IMR-90 (cell line): ENCODE data around the gene KCNT2. TPM values are rescaled to one million over a fixed set of nuclear protein-coding genes. Genes with fewer than 3 reads are reported as not detected.

Experiments used
- ATAC-seq: fragments of 200-7000 bp; cut with Tn5 transposase; 2 replicates; pipeline ENCODE4 v1.9.1; 2020; ENCODE audit warnings: low read depth, mild to moderate bottlenecking, moderate library complexity
- BruUV-seq: library from RNA; stranded (reverse); fragments of 400-500 nt; replicated peaks from 2 replicates; lab custom pipeline; 2021; lab: Mats Ljungman, UMichigan
- CTCF ChIA-PET: fragments of 300-600 bp; formaldehyde crosslinking; extraction: SDS; loops from one replicate; lab custom pipeline; 2021; ENCODE audit warnings: antibody characterized with exemption; lab: Yijun Ruan, JAX
- POLR2A ChIA-PET: fragments of 300-600 bp; sonication (Branson Sonifier 250); formaldehyde crosslinking; loops from one replicate; lab custom pipeline; 2022; ENCODE audit warnings: antibody characterized with exemption; ENCODE audit not compliant: unreplicated experiment; lab: Charles Lee
- DNase-seq: peaks from one replicate; pipeline ENCODE4 v3.0.0; 2013
- H2AFZ ChIP-seq: replicated peaks from 2 replicates; pipeline ENCODE3; 2013; ENCODE audit warnings: low read length, mild to moderate bottlenecking; ENCODE audit not compliant: poor library complexity
- H2AK5ac ChIP-seq: 2 replicates; pipeline ENCODE4 v1.6.1; 2013; ENCODE audit warnings: low read depth, low read length, inconsistent platforms
- H2AK9ac ChIP-seq: replicated peaks from 2 replicates; pipeline ENCODE3; 2013; ENCODE audit warnings: mild to moderate bottlenecking, low read depth, low read length, moderate library complexity; ENCODE audit not compliant: poor library complexity
- H2BK120ac ChIP-seq: 2 replicates; pipeline ENCODE4 v1.6.1; 2013; ENCODE audit warnings: low read depth, low read length, inconsistent platforms
- H2BK15ac ChIP-seq: 3 replicates; pipeline ENCODE4 v1.6.1; 2013; ENCODE audit warnings: low read depth, low read length, inconsistent platforms
- H2BK20ac ChIP-seq: 2 replicates; pipeline ENCODE4 v1.6.1; 2013; ENCODE audit warnings: low read depth, mild to moderate bottlenecking, inconsistent platforms, low read length, moderate library complexity
- H2BK5ac ChIP-seq: 2 replicates; pipeline ENCODE4 v1.6.1; 2013; ENCODE audit warnings: mild to moderate bottlenecking, low read depth, low read length, inconsistent platforms; ENCODE audit not compliant: poor library complexity, severe bottlenecking
- H3K14ac ChIP-seq: replicated peaks from 2 replicates; pipeline ENCODE4 v1.6.1; 2013; ENCODE audit warnings: low read depth, low read length, inconsistent platforms
- H3K18ac ChIP-seq: 2 replicates; pipeline ENCODE4 v1.6.1; 2013; ENCODE audit warnings: low read depth, low read length, control low read depth
- H3K23ac ChIP-seq: 2 replicates; pipeline ENCODE4 v1.6.1; 2013; ENCODE audit warnings: low read depth, low read length, inconsistent platforms
- H3K27ac ChIP-seq: 2 replicates; pipeline ENCODE4 v1.5.1; 2013; ENCODE audit warnings: mild to moderate bottlenecking, control low read depth, low read length; ENCODE audit not compliant: insufficient read depth
- H3K27me3 ChIP-seq: 2 replicates; pipeline ENCODE4 v1.6.1; 2013; ENCODE audit warnings: low read length; ENCODE audit not compliant: control insufficient read depth, insufficient read depth
- H3K36me3 ChIP-seq: 2 replicates; pipeline ENCODE4 v1.6.1; 2013; ENCODE audit warnings: low read length, mixed read lengths; ENCODE audit not compliant: control insufficient read depth, insufficient read depth
- H3K4ac ChIP-seq: 2 replicates; pipeline ENCODE4 v1.6.1; 2013; ENCODE audit warnings: low read depth, low read length, inconsistent platforms
- H3K4me1 ChIP-seq: 2 replicates; pipeline ENCODE4 v1.6.1; 2013; ENCODE audit warnings: low read length, mixed read lengths; ENCODE audit not compliant: control insufficient read depth, insufficient read depth
- H3K4me2 ChIP-seq: 2 replicates; pipeline ENCODE4 v1.6.1; 2013; ENCODE audit warnings: low read depth, mild to moderate bottlenecking, control low read depth, low read length, moderate library complexity
- H3K4me3 ChIP-seq: 2 replicates; pipeline ENCODE4 v1.5.1; 2013; ENCODE audit warnings: low read depth, mild to moderate bottlenecking, control low read depth, low read length, moderate library complexity; ENCODE audit not compliant: insufficient read depth
- H3K56ac ChIP-seq: 2 replicates; pipeline ENCODE4 v1.6.1; 2013; ENCODE audit warnings: low read length, inconsistent platforms; ENCODE audit not compliant: insufficient read depth; ENCODE audit errors: extremely low read depth
- H3K79me1 ChIP-seq, 2 experiments: 2 replicates each; pipeline ENCODE4 v1.6.1; 2013; ENCODE audit warnings: low read length in 2 of 2, inconsistent platforms in 1 of 2, low read depth in 1 of 2
- H3K9ac ChIP-seq: 2 replicates; pipeline ENCODE4 v1.6.1; 2013; ENCODE audit warnings: low read depth, low read length, control low read depth
- H3K9me1 ChIP-seq: 2 replicates; pipeline ENCODE4 v1.6.1; 2013; ENCODE audit warnings: low read length, inconsistent platforms; ENCODE audit not compliant: insufficient read depth
- H3K9me3 ChIP-seq: 2 replicates; pipeline ENCODE4 v1.6.1; 2013; ENCODE audit warnings: low read length; ENCODE audit not compliant: control insufficient read depth, insufficient read depth
- H4K20me1 ChIP-seq: 2 replicates; pipeline ENCODE4 v1.6.1; 2013; ENCODE audit warnings: low read length, inconsistent platforms; ENCODE audit not compliant: insufficient read depth
- H4K5ac ChIP-seq: 2 replicates; pipeline ENCODE4 v1.6.1; 2013; ENCODE audit warnings: mild to moderate bottlenecking, low read depth, low read length, control low read depth
- H4K8ac ChIP-seq, 2 experiments: 2 replicates each; pipeline ENCODE4 v1.6.1; 2013; ENCODE audit warnings: low read depth in 2 of 2, low read length in 2 of 2, control low read depth in 1 of 2, inconsistent platforms in 1 of 2
- H4K91ac ChIP-seq: 2 replicates; pipeline ENCODE4 v1.6.1; 2013; ENCODE audit warnings: low read depth, low read length, inconsistent platforms; ENCODE audit not compliant: insufficient read depth
- BHLHE40 ChIP-seq: fragments of 150-350 bp; IDR thresholded peaks from 2 replicates; pipeline ENCODE4 v1.6.1; 2016; ENCODE audit warnings: mild to moderate bottlenecking, low read depth, low read length
- CEBPB ChIP-seq: IDR thresholded peaks from 2 replicates; pipeline ENCODE4 v1.6.1; 2012; ENCODE audit warnings: low read depth, low read length, improper control_type of control experiment
- CHD1 ChIP-seq: IDR thresholded peaks from 2 replicates; pipeline ENCODE4 v1.6.1; 2012; ENCODE audit warnings: low read depth, low read length, improper control_type of control experiment
- CTCF ChIP-seq: conservative IDR thresholded peaks from 2 replicates; pipeline ENCODE4 v1.5.1; 2012; ENCODE audit warnings: mild to moderate bottlenecking, low read depth, low read length, improper control_type of control experiment
- FOS ChIP-seq: fragments of 150-350 bp; IDR thresholded peaks from 2 replicates; pipeline ENCODE4 v1.6.1; 2016; ENCODE audit warnings: low read depth, low read length
- MAFK ChIP-seq: IDR thresholded peaks from 2 replicates; pipeline ENCODE4 v1.6.1; 2012; ENCODE audit warnings: low read depth, low read length, improper control_type of control experiment
- MAZ ChIP-seq: IDR thresholded peaks from 2 replicates; pipeline ENCODE4 v1.6.1; 2012; ENCODE audit warnings: low read depth, mild to moderate bottlenecking, low read length, improper control_type of control experiment, moderate library complexity, borderline replicate concordance
- MXI1 ChIP-seq: IDR thresholded peaks from 2 replicates; pipeline ENCODE4 v1.6.1; 2012; ENCODE audit warnings: low read depth, mild to moderate bottlenecking, low read length, moderate library complexity, borderline replicate concordance
- NFE2L2 ChIP-seq: fragments of 150-350 bp; IDR thresholded peaks from 2 replicates; pipeline ENCODE4 v1.6.1; 2016; ENCODE audit warnings: low read depth, mild to moderate bottlenecking, low read length
- POLR2A ChIP-seq: IDR thresholded peaks from 2 replicates; pipeline ENCODE4 v1.6.1; 2012; ENCODE audit warnings: mild to moderate bottlenecking, low read depth, low read length
- RAD21 ChIP-seq: IDR thresholded peaks from 2 replicates; pipeline ENCODE4 v1.6.1; 2012; ENCODE audit warnings: low read length, improper control_type of control experiment
- RCOR1 ChIP-seq: IDR thresholded peaks from 2 replicates; pipeline ENCODE4 v1.6.1; 2012; ENCODE audit warnings: mild to moderate bottlenecking, low read length, improper control_type of control experiment; ENCODE audit not compliant: insufficient replicate concordance
- RFX5 ChIP-seq: IDR thresholded peaks from 2 replicates; pipeline ENCODE4 v1.8.0; 2012; ENCODE audit warnings: low read depth, mild to moderate bottlenecking, low read length, moderate library complexity
- SMC3 ChIP-seq: fragments of 150-350 bp; IDR thresholded peaks from 2 replicates; pipeline ENCODE4 v1.6.1; 2016; ENCODE audit warnings: low read depth, mild to moderate bottlenecking, antibody characterized with exemption, low read length, moderate library complexity
- WGBS, 2 experiments: methylation state at CpG; one replicate each; pipeline versions ENCODE4 v1.1.5 to v1.1.7; 2013; ENCODE audit warnings: missing lambda C conversion rate in 2 of 2; ENCODE audit not compliant: insufficient read length in 1 of 2; ENCODE audit errors: extremely low coverage in 2 of 2; 5-methylcytosine and 5-hydroxymethylcytosine counted together
- dilution Hi-C: fragments of 300-500 bp; cut with HindIII; formaldehyde crosslinking; loops from one replicate; pipeline ENCODE4 v1.14.3; 2018; ENCODE audit warnings: low sequenced_read_pairs; ENCODE audit not compliant: unreplicated experiment
- in situ Hi-C: fragments of 300-500 bp; cut with MboI; formaldehyde crosslinking; loops from 3 replicates; pipeline ENCODE4 v1.14.3; 2019; ENCODE audit warnings: low sequenced_read_pairs, inconsistent platforms, mixed read lengths
- intact Hi-C: fragments of 100-400 bp; cut with micrococcal nuclease; formaldehyde crosslinking; loops from 2 replicates; pipeline ENCODE4 v1.10.0; 2022
- polyA plus RNA-seq, 3 experiments: library from polyadenylated mRNA; depleted of rRNA; stranded (reverse); fragments of >200 nt; gene quantifications; 2 replicates each; pipeline ENCODE4 v1.2.3, GENCODE V29; 2012; ENCODE audit warnings: low replicate concordance in 1 of 3
- total RNA-seq: library from RNA; depleted of rRNA; stranded (reverse); fragments of >200 nt; gene quantifications from 2 replicates; pipeline ENCODE4 v1.2.3, GENCODE V29; 2012
- TF ChIP-seq, protein P1 (sequence below): fragments of 150-350 bp; IDR thresholded peaks from 2 replicates; pipeline ENCODE4 v1.6.1; 2016; ENCODE audit warnings: low read depth, mild to moderate bottlenecking, low read length, moderate library complexity, borderline replicate concordance
- TF ChIP-seq, protein P2 (sequence below): fragments of 150-350 bp; IDR thresholded peaks from 2 replicates; pipeline ENCODE4 v1.6.1; 2017; ENCODE audit warnings: mild to moderate bottlenecking, antibody characterized with exemption, low read length, low read depth

KCNT2 gene
- total and polyA plus RNA-seq, 2 of the 4 experiments (the other 2 are of a cell fraction), result 0.22 to 0.72 TPM

DNA sequence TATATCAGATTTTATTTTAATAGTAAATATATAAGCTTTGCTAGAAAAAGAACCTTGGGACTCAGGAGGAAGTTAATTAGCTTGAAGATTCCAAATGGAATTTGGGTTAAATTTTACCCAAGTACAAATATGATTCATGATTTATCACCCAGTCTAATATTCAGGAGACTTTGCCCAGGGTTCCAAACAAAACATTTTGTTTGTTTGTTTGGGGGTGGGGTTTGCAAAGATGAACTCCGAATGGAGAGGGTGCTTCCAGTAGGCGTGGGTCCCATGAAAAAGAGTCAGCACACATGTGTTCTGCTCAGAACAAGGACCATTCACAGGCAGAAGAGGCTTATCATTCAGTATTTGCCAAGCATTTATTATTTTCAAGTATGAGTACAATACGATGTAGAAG is 23.5 kb downstream of the KCNT2 start:
- Histone ChIP-seq H2AK9ac (no peak overlapping the region), H2BK120ac (no peak overlapping the region), H3K27me3 (no peaks in the 10 kb centered on the region), H3K9me3 (no peaks in the 10 kb centered on the region), H3K9ac (no peak overlapping the region), H3K4me3 (no peak overlapping the region), H4K8ac (no peak overlapping the region), H4K20me1 (no peaks in the 10 kb centered on the region), H3K4ac (no peak overlapping the region), H4K91ac (no peak overlapping the region), H3K79me1 (no peaks in the 10 kb centered on the region), H2BK15ac (no peak overlapping the region), H3K23ac (no peak overlapping the region), H2AFZ (no peak overlapping the region), H3K56ac (no peak overlapping the region), H3K14ac (no peak overlapping the region; the same call in 1 of the 2 replicates), H2BK20ac (no peak overlapping the region), H3K36me3 (no peaks in the 10 kb centered on the region), H3K9me1 (no peaks in the 10 kb centered on the region), H4K5ac (no peak overlapping the region), H3K4me2 (no peak overlapping the region), H3K27ac (no peak overlapping the region), H2BK5ac (no peak overlapping the region), H3K18ac (no peak overlapping the region), H3K4me1 (no peaks in the 10 kb centered on the region), H2AK5ac (no peak overlapping the region)
- dilution Hi-C loops (no loop called here), in situ Hi-C loops (no loop called here), intact Hi-C loops (no loop called here)
- ATAC-seq (no peak), DNase-seq (no peak)
- no peak for TF ChIP-seq MXI1
- no peak for TF ChIP-seq CHD1
- no peak for TF ChIP-seq FOS
- TF ChIP-seq POLR2A, result no peak
- no peak for TF ChIP-seq MAFK
- no peak for TF ChIP-seq CEBPB
- TF ChIP-seq MAZ, result no peak
- TF ChIP-seq, protein P1, sequence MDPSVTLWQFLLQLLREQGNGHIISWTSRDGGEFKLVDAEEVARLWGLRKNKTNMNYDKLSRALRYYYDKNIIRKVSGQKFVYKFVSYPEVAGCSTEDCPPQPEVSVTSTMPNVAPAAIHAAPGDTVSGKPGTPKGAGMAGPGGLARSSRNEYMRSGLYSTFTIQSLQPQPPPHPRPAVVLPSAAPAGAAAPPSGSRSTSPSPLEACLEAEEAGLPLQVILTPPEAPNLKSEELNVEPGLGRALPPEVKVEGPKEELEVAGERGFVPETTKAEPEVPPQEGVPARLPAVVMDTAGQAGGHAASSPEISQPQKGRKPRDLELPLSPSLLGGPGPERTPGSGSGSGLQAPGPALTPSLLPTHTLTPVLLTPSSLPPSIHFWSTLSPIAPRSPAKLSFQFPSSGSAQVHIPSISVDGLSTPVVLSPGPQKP, result no peak
- TF ChIP-seq CTCF, result no peak
- TF ChIP-seq NFE2L2, result no peak
- no peak for TF ChIP-seq BHLHE40
- no peak for TF ChIP-seq RAD21
- TF ChIP-seq RFX5, result no peak
- TF ChIP-seq, protein P2, sequence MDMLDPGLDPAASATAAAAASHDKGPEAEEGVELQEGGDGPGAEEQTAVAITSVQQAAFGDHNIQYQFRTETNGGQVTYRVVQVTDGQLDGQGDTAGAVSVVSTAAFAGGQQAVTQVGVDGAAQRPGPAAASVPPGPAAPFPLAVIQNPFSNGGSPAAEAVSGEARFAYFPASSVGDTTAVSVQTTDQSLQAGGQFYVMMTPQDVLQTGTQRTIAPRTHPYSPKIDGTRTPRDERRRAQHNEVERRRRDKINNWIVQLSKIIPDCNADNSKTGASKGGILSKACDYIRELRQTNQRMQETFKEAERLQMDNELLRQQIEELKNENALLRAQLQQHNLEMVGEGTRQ, result no peak
- TF ChIP-seq SMC3, result no peak
- no peak for TF ChIP-seq RCOR1
- ChIA-PET CTCF (no interaction called here), POLR2A (no interaction called here)
- WGBS, 2 experiments, result 100% methylated on average over 1 of the region's 3 CpGs; no CpG with 5 or more reads in 1 of the 2 experiments
- BruUV-seq, result no TSS peak
